Breast epithelium (tissue), 4 donors: ENCODE measurements around the gene CHSY1. TPM values are rescaled to one million over a fixed set of nuclear protein-coding genes. Genes with fewer than 3 reads are reported as not detected.

Experiments used
- DNase-seq, 2 donors: peaks; one replicate each; pipeline ENCODE4 v3.0.0-alpha.2; 2019; ENCODE audit warnings: low spot score in 2 of 2
- H3K27ac ChIP-seq, 2 donors: fragments of 200-600 bp; sonication (generic) in 1 of 2; one replicate each; pipeline ENCODE4 v1.5.1; 2016 to 2019; ENCODE audit warnings: mild to moderate bottlenecking in 1 of 2
- H3K27me3 ChIP-seq, 2 donors: fragments of 200-600 bp; sonication (generic) in 1 of 2; one replicate each; pipeline versions ENCODE4 v1.5.1 to v1.6.0; 2017 to 2019; ENCODE audit warnings: control low read depth in 1 of 2, mild to moderate bottlenecking in 1 of 2
- H3K36me3 ChIP-seq: fragments of 200-600 bp; one replicate; pipeline ENCODE4 v1.5.1; 2019
- H3K4me1 ChIP-seq, 2 donors: fragments of 200-600 bp; sonication (generic); one replicate each; pipeline ENCODE4 v1.5.1; 2016 to 2019; ENCODE audit warnings: control low read depth in 1 of 2
- H3K4me3 ChIP-seq, 3 donors: fragments of 200-600 bp; sonication (generic); 1 replicate in 2 of 3; 2 replicates in 1 of 3; pipeline ENCODE4 v1.5.1; 2016 to 2019; ENCODE audit warnings: mild to moderate bottlenecking in 3 of 3, moderate library complexity in 2 of 3
- H3K9me3 ChIP-seq, 2 donors: fragments of 200-600 bp; sonication (generic) in 1 of 2; one replicate each; pipeline ENCODE4 v1.5.1; 2016 to 2019; ENCODE audit warnings: control low read depth in 1 of 2
- POLR2A ChIP-seq: fragments of 450-650 bp; IDR thresholded peaks from one replicate; pipeline ENCODE4 v1.6.1; 2016; ENCODE audit warnings: antibody characterized with exemption, mild to moderate bottlenecking, moderate library complexity
- POLR2AphosphoS5 ChIP-seq, 3 donors: sonication (generic); formaldehyde crosslinking; IDR thresholded peaks; one replicate each; pipeline ENCODE4 v1.6.1; 2017; ENCODE audit warnings: antibody characterized with exemption in 3 of 3
- intact Hi-C: fragments of 100-400 bp; cut with DNase I; formaldehyde crosslinking; loops from one replicate; pipeline ENCODE4 v1.15.1; 2023; ENCODE audit warnings: low total_unique reads
- total RNA-seq, 3 donors: library from RNA; depleted of rRNA; stranded (reverse); fragments of >200 nt; gene quantifications; one replicate each; pipeline ENCODE4 v1.1.0, GENCODE V29; 2016
- TF ChIP-seq, protein P1 (sequence below), 3 donors: fragments of 450-650 bp; IDR thresholded peaks; one replicate each; pipeline ENCODE4 v1.5.1; 2016 to 2017; ENCODE audit warnings: antibody characterized with exemption in 3 of 3, mild to moderate bottlenecking in 3 of 3, moderate library complexity in 3 of 3

The CHSY1 gene
- total RNA-seq, 3 donors from 2014 or later, result 22.6 to 36.7 (median 33.4) TPM

DNA sequence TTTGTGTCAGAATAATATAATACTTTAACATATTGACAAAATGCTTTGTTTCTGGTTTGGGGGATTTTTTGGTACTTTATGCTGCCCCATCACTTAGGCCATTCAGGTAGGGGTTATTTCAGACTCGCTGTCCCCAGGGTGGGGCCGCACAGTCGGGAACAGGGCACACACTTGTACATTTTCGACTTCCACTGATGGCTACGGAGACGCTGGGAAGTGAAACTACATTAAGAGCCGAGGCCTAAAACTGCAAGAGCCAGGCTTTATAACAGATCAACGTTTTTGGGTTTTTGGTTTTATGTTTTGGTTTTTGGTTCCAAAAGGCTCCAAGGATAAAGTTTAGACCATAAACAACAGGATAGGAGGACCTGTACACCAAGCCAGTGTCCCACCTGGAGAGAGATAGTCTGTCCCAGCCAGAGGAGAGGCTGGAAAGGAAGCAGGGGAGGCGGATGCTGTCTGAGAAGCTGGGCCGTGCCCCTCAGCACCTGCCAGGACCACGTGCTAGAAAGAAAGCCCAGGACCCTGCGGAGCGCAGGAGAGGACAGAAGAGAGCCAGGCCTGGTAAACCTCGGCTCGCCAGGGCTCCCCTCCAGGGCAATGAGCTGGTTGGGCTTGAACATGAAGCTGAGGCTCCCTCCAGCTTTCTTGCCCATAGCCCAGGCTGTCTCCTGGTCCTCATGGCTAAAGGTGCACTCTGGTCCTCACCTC lies 111.7 kb downstream of the CHSY1 start:
- DNase-seq, result no peak
- no peak overlapping the region for H3K4me3 ChIP-seq
- no peak overlapping the region for H3K27ac ChIP-seq
- no peaks in the 10 kb centered on the region for H3K4me1 ChIP-seq
- no peaks in the 10 kb centered on the region for H3K36me3 ChIP-seq
- intact Hi-C loops, result no loop called here
- TF ChIP-seq, protein P1, sequence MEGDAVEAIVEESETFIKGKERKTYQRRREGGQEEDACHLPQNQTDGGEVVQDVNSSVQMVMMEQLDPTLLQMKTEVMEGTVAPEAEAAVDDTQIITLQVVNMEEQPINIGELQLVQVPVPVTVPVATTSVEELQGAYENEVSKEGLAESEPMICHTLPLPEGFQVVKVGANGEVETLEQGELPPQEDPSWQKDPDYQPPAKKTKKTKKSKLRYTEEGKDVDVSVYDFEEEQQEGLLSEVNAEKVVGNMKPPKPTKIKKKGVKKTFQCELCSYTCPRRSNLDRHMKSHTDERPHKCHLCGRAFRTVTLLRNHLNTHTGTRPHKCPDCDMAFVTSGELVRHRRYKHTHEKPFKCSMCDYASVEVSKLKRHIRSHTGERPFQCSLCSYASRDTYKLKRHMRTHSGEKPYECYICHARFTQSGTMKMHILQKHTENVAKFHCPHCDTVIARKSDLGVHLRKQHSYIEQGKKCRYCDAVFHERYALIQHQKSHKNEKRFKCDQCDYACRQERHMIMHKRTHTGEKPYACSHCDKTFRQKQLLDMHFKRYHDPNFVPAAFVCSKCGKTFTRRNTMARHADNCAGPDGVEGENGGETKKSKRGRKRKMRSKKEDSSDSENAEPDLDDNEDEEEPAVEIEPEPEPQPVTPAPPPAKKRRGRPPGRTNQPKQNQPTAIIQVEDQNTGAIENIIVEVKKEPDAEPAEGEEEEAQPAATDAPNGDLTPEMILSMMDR (IDR thresholded peaks at IDR 0.05), result no peak
- TF ChIP-seq POLR2AphosphoS5 (IDR thresholded peaks at IDR 0.05) (no peak), POLR2A (no peak)
- no peaks in the 10 kb centered on the region for H3K27me3 ChIP-seq
- no peaks in the 10 kb centered on the region for H3K9me3 ChIP-seq

DNA sequence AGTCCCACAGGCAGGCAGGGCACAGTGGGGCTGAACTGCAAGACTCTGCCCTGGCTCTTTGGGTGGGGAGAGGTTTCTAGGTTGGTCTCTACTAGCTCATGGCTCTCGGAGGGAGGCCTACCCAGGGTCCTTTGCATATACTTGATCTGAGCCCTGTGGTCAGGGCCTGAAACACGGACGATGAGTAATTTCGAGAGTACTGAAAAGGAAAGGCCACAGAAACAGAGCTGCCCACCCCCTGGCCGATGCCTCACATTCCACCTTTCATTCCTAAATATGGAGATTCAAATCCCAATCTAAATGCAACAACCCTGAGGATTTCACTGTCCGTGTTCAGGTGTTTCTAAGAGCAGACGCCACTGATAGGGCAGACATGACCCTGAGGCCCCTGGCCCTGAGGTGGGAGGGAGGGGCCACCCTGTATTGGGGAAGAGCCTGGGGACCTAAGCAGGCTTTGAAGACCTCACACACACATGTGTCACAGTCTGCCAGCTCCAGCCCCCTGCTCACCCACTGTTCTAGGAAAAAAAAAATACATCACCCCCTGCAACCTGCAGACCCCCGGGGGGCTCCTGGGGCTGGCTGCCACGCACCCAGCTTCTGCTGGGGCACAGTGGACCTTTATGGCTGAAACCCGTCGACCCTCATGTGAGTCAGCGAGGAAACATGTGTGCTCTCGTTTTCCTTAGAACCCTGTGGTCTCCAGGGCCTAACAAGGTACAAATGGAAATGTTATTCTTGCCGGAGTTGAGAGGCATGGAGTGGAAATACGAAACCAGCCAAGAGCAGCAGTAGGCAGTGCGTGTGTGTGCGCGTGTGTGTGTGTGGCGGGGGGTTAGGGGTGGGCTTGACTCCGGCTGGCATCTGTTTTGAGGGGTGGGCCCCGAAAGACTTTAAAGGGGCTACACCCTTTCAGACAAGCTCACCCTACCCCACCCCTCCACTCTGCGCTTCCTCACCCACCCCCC lies 112.7 kb downstream of the CHSY1 start:
- intact Hi-C loops, result no loop called here
- no peaks in the 10 kb centered on the region for H3K4me1 ChIP-seq
- no peaks in the 10 kb centered on the region for H3K27me3 ChIP-seq
- no peak overlapping the region for H3K27ac ChIP-seq
- no peaks in the 10 kb centered on the region for H3K36me3 ChIP-seq
- TF ChIP-seq, protein P1 (IDR thresholded peaks at IDR 0.05), result no peak
- TF ChIP-seq POLR2A (no peak), POLR2AphosphoS5 (IDR thresholded peaks at IDR 0.05) (no peak)
- no peaks in the 10 kb centered on the region for H3K9me3 ChIP-seq
- H3K4me3 ChIP-seq, result no peak overlapping the region
- no peak for DNase-seq

DNA sequence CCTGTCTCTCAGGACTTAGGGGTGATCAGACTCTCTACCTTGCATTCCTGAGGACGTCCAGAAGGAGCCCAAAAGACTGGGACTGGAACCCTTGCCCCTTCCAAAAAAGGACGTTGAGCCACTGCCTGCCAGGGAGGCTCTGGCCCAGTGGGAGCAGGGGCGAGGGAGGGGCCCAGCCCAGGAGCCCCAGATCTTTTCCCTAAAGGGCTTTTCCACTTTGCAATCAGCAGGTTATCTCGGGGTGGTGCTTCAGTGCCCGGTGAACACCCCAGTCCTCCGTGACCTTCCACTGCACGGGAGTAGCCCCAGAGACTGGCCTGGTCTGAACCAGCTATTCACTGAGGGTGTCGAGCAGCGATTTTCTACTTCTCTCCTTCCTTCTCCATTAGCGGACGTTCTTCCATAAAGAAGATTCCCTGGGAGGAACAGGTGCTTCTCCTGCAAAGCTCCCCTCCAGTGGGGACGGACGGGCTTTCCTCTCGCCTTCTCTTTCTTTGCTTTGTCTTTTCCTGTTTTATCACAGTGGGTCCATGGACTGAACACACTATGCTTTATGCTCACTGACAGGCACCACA lies 113.7 kb downstream of the CHSY1 start:
- intact Hi-C loops, result no loop called here
- Histone ChIP-seq H3K4me1 (no peaks in the 10 kb centered on the region), H3K36me3 (no peaks in the 10 kb centered on the region), H3K27ac (no peak overlapping the region), H3K27me3 (no peaks in the 10 kb centered on the region), H3K4me3 (no peak overlapping the region), H3K9me3 (no peaks in the 10 kb centered on the region)
- no peak for TF ChIP-seq POLR2AphosphoS5 (IDR thresholded peaks at IDR 0.05)
- TF ChIP-seq, protein P1 (IDR thresholded peaks at IDR 0.05), result no peak
- TF ChIP-seq POLR2A, result no peak
- no peak for DNase-seq

DNA sequence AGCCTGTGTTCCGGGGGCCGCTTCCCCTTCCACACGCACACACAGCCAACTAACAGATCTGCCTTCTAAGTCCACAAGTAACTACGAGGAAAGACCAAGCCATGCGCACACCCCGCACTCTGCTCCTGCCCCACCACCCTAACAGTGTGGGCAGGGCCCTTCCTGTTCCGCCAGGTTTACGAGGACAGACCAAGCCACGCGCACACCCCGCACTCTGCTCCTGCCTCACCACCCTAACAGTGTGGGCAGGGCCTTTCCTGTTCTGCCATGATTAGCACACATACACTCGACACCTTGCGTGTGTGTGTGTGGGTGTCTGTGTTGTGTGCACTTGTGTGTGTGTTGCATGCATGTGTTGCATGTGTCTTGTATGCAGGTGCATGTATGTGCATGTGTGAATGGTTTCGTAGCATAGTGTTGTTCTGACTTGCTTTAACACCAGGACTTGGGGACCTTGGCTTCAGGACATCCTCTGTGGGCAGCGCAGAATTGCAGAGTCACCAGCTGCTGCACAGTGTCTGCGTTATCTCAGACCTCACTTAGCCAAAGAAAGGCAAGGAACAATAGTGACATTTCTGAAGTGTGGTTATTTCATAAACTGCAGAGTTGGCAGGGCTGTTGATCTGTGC lies 114.4 kb downstream of the CHSY1 start:
- Histone ChIP-seq H3K9me3 (no peaks in the 10 kb centered on the region), H3K36me3 (no peaks in the 10 kb centered on the region), H3K4me3 (no peak overlapping the region), H3K4me1 (no peaks in the 10 kb centered on the region), H3K27ac (no peak overlapping the region), H3K27me3 (no peaks in the 10 kb centered on the region)
- TF ChIP-seq POLR2A, result no peak
- TF ChIP-seq, protein P1 (IDR thresholded peaks at IDR 0.05), result no peak
- no peak for TF ChIP-seq POLR2AphosphoS5 (IDR thresholded peaks at IDR 0.05)
- intact Hi-C loops, result no loop called here
- DNase-seq, result no peak
